ENCODE data around the gene EDEM1. TPM values are rescaled to one million over a fixed set of nuclear protein-coding genes. Genes with fewer than 3 reads are reported as not detected.
A peak's percentile ranks its signal among the peaks of the same experiment; 100 is the strongest.

The EDEM1 gene
- total RNA-seq, 6 donors from 2014 or later: 84.5 to 307 (median 146) TPM

DNA sequence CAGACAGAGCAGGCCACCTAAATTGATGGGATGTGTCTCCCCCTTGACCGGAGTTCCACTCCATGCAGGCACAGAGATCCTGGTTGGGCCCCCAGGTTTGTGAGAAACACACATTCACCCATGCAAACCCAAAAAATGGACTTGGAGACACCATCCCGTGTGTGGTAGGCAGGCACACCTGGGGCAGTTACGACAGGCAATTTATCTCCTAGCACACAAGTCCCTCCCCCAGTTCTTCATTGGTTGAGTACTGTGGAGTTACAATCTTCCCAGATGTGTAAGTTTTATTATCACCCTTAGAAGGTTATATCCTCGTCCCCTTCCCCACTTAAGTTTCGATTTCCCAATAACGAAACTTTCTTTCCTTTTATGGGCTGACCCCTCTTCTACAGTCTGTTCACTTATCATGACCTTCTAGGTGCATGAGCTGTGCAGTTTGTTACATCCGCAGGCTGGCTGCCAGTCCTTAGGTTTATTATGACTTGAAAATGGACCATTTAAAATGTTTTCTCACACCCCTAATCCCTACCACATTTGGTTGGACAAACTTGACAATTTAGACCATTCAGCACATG is 38.1 kb upstream of the EDEM1 start:
- Histone ChIP-seq H3K36me3 (no peaks in the 10 kb centered on the region), H3K4me1 (peaks cover 15 to 25% (median 17%) of the 10 kb centered on the region in 4 donors), H3K9me3 (no peaks in the 10 kb centered on the region), H3K27me3 (no peaks in the 10 kb centered on the region), H3K4me3 (no peak overlapping the region), H3K27ac (no peak overlapping the region)
- WGBS, 2 donors: 86 to 89% methylated on average over 7 of the region's 7 CpGs
- ATAC-seq (ENCODE audit: low FRiP score in 2 of 2) (no peak), DNase-seq (no peak)
- TF ChIP-seq POLR2AphosphoS5 (IDR thresholded peaks at IDR 0.05): no peak
- no peak for TF ChIP-seq EP300 (IDR thresholded peaks at IDR 0.05)
- no peak for TF ChIP-seq CTCF (IDR thresholded peaks at IDR 0.05)
- TF ChIP-seq POLR2A (IDR thresholded peaks at IDR 0.05): no peak

DNA sequence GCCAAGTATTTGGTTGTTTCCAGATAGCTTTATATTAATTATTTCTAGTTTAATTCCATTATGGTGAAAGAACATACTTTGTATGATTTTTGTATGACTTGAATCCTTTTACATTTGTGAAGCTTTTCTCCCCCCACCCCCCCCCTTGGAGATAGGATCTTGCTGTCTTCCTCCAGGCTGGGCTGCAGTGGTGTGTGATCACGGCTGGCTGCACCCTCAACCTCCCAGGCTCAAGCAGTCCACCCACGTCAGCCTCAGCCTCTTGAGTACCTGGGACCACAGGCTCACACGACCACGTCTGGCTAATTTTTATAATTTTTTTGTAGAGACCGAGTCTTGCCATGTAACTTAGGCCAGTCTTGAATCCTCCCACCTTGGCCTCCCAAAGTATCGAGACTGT is 35.9 kb upstream of the EDEM1 start:
- peaks cover 0 to 12% (median 10%) of the 10 kb centered on the region in 4 donors for H3K4me1 ChIP-seq
- H3K27ac ChIP-seq: no peak overlapping the region
- DNase-seq (no peak), ATAC-seq (ENCODE audit: low FRiP score in 2 of 2) (no peak)
- H3K36me3 ChIP-seq: no peaks in the 10 kb centered on the region
- no peaks in the 10 kb centered on the region for H3K9me3 ChIP-seq
- no peak overlapping the region for H3K4me3 ChIP-seq
- TF ChIP-seq EP300 (IDR thresholded peaks at IDR 0.05) (no peak), CTCF (IDR thresholded peaks at IDR 0.05) (no peak)
- WGBS, 2 donors: 89 to 93% methylated on average over 6 of the region's 6 CpGs
- no peaks in the 10 kb centered on the region for H3K27me3 ChIP-seq

DNA sequence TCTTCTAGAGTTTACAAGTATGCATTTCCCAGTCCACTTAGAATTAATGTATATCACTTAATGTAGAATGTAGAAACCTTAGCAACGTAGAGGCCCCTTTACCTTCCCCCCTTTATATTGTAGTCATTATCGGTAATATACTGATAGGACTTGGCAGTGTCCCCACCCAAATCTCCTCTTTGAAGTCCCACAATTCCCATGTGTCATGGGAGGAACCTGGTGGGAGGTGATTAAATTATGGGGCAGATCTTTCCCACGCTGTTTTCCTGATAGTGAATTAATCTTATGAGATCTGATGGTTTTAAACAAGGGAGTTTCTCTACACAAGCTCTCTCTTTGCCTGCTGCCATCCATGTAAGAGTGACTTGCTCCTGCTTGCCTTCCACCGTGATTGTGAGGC is 34.4 kb upstream of the EDEM1 start:
- peaks cover 3 to 16% (median 11%) of the 10 kb centered on the region in 4 donors for H3K4me1 ChIP-seq
- H3K9me3 ChIP-seq: no peaks in the 10 kb centered on the region
- DNase-seq: no peak
- no peak for ATAC-seq (ENCODE audit: low FRiP score in 2 of 2)
- H3K27ac ChIP-seq: no peak overlapping the region
- TF ChIP-seq POLR2AphosphoS5 (IDR thresholded peaks at IDR 0.05) (no peak), EP300 (IDR thresholded peaks at IDR 0.05) (no peak), POLR2A (IDR thresholded peaks at IDR 0.05) (no peak), CTCF (IDR thresholded peaks at IDR 0.05) (no peak)
- no peaks in the 10 kb centered on the region for H3K36me3 ChIP-seq
- 84 to 93% methylated on average over 4 of the region's 4 CpGs for WGBS, 2 donors
- H3K27me3 ChIP-seq: no peaks in the 10 kb centered on the region
- H3K4me3 ChIP-seq: no peak overlapping the region

DNA sequence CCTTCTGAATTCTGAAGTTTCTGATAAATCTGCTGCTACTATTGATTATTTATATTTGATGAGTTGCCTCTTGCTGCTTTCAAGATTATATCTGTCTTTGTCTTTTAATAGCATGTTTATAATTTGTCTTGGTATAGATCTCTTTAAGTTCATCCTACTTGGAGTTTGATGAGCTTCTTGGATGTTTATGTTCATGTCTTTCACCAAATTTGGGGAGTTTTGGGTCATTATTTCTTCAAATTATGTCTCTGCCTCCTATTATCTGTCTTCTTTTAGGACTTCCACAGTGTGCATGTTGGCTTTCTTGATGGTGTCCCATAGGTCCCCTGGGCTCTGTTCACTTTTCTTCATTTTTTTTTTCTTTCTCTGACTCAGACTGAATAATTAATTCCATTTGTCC is 32.3 kb upstream of the EDEM1 start:
- no peak overlapping the region for H3K4me3 ChIP-seq
- H3K9me3 ChIP-seq: no peaks in the 10 kb centered on the region
- no peak overlapping the region for H3K27ac ChIP-seq
- ATAC-seq (ENCODE audit: low FRiP score in 2 of 2) (no peak), DNase-seq (no peak)
- H3K4me1 ChIP-seq: peaks cover 7 to 19% (median 12%) of the 10 kb centered on the region in 4 donors
- H3K36me3 ChIP-seq: no peaks in the 10 kb centered on the region
- no peak for TF ChIP-seq CTCF (IDR thresholded peaks at IDR 0.05)
- H3K27me3 ChIP-seq: no peaks in the 10 kb centered on the region

GRCh38 chr3:5160321-5160720 is 27.2 kb upstream of the EDEM1 start:
- Histone ChIP-seq H3K9me3 (no peaks in the 10 kb centered on the region), H3K4me3 (no peak overlapping the region), H3K36me3 (no peaks in the 10 kb centered on the region), H3K27me3 (no peaks in the 10 kb centered on the region), H3K4me1 (peaks cover 29 to 57% (median 44%) of the 10 kb centered on the region in 4 donors), H3K27ac (peak overlapping the region in 1 of 4 donors; percentile 64)
- DNase-seq (no peak), ATAC-seq (ENCODE audit: low FRiP score in 2 of 2) (no peak)
- WGBS, 2 donors: 63 to 79% methylated on average over 3 of the region's 3 CpGs
- no peak for TF ChIP-seq POLR2AphosphoS5 (IDR thresholded peaks at IDR 0.05)
- no peak for TF ChIP-seq CTCF (IDR thresholded peaks at IDR 0.05)
- no peak for TF ChIP-seq EP300 (IDR thresholded peaks at IDR 0.05)
- no peak for TF ChIP-seq POLR2A (IDR thresholded peaks at IDR 0.05)
